Stimulated activated CD8-positive, alpha-beta memory T cell treated with anti-CD3 and anti-CD28 coated beads, Interleukin-7, amount 100 ng/mL, for 48 hours (primary cell): ENCODE results near the gene RAB11FIP4.

Experiments used
- DNase-seq, 2 donors: peaks; one replicate each; pipeline ENCODE4 v3.0.0-alpha.2; 2020; ENCODE audit warnings: low read depth in 1 of 2; ENCODE audit errors: extremely low read depth in 1 of 2

Gene RAB11FIP4

GRCh38 chr17:31457391-31458234, 66.1 kb downstream of the RAB11FIP4 start:
- DNase-seq = no peak

GRCh38 chr17:31458829-31459228, 67.4 kb downstream of the RAB11FIP4 start:
- DNase-seq = no peak

- no peak for DNase-seq
These were observed 68.2 kb downstream of the RAB11FIP4 start for GRCh38 chr17:31459716-31460115.

- DNase-seq = no peak
These were observed 68.8 kb downstream of the RAB11FIP4 start for GRCh38 chr17:31460226-31460721.

GRCh38 chr17:31461227-31461810, 69.8 kb downstream of the RAB11FIP4 start:
- DNase-seq = no peak

GRCh38 chr17:31462261-31462660, 70.8 kb downstream of the RAB11FIP4 start:
- DNase-seq = no peak

GRCh38 chr17:31466096-31466760, 74.8 kb downstream of the RAB11FIP4 start:
- no peak for DNase-seq

- DNase-seq = no peak
These were observed 76.2 kb downstream of the RAB11FIP4 start for GRCh38 chr17:31467502-31468256.

GRCh38 chr17:31469959-31470358, 78.5 kb downstream of the RAB11FIP4 start:
- no peak for DNase-seq

- DNase-seq = no peak
These were observed 79.1 kb downstream of the RAB11FIP4 start for GRCh38 chr17:31470592-31470991.

GRCh38 chr17:31472137-31472536, 80.7 kb downstream of the RAB11FIP4 start:
- DNase-seq = no peak

GRCh38 chr17:31475378-31476162, 84.1 kb downstream of the RAB11FIP4 start:
- no peak for DNase-seq

- no peak for DNase-seq
These were observed 85.3 kb downstream of the RAB11FIP4 start for GRCh38 chr17:31476525-31477416.

- no peak for DNase-seq
These were observed 86.1 kb downstream of the RAB11FIP4 start for GRCh38 chr17:31477417-31478055.

GRCh38 chr17:31479062-31479408, 87.6 kb downstream of the RAB11FIP4 start:
- no peak for DNase-seq

GRCh38 chr17:31479524-31479923, 88.0 kb downstream of the RAB11FIP4 start:
- DNase-seq = no peak

GRCh38 chr17:31480067-31480466, 88.6 kb downstream of the RAB11FIP4 start:
- no peak for DNase-seq

GRCh38 chr17:31480904-31481782, 89.7 kb downstream of the RAB11FIP4 start:
- DNase-seq = no peak
